GM23338 (cell line): ENCODE measurements around the gene GPT2. TPM values are rescaled to one million over a fixed set of nuclear protein-coding genes. Genes with fewer than 3 reads are reported as not detected.

ENCODE experiments used
- ATAC-seq: fragments of 200-7000 bp; cut with Tn5 transposase; 3 replicates; pipeline ENCODE4 v1.9.1; 2020
- DNase-seq: peaks from one replicate; pipeline ENCODE4 v3.0.0-alpha.2; 2015; ENCODE audit warnings: low spot score
- H2AFZ ChIP-seq: fragments of 200-600 bp; sonication (generic); 2 replicates; pipeline ENCODE4 v1.8.0; 2016; ENCODE audit warnings: antibody characterized with exemption, mild to moderate bottlenecking, moderate library complexity
- H3F3A ChIP-seq: fragments of 200-600 bp; sonication (generic); replicated peaks from 2 replicates; pipeline ENCODE4 v1.8.0; 2017; ENCODE audit warnings: antibody characterized with exemption, mixed run types, low read depth
- H3K27ac ChIP-seq: fragments of 200-600 bp; sonication (generic); 2 replicates; pipeline ENCODE4 v1.6.1; 2016; ENCODE audit warnings: low read depth
- H3K27me3 ChIP-seq: fragments of 200-600 bp; sonication (generic); 2 replicates; pipeline ENCODE4 v1.8.0; 2016; ENCODE audit warnings: mild to moderate bottlenecking, mixed run types, moderate library complexity; ENCODE audit not compliant: insufficient read depth
- H3K36me3 ChIP-seq: fragments of 200-600 bp; sonication (generic); 2 replicates; pipeline ENCODE4 v1.8.0; 2016; ENCODE audit warnings: mild to moderate bottlenecking; ENCODE audit not compliant: insufficient read depth
- H3K4me1 ChIP-seq: fragments of 200-600 bp; sonication (generic); 2 replicates; pipeline ENCODE4 v1.8.0; 2016; ENCODE audit warnings: mild to moderate bottlenecking, moderate library complexity; ENCODE audit not compliant: insufficient read depth
- H3K4me2 ChIP-seq: fragments of 200-600 bp; sonication (generic); 2 replicates; pipeline ENCODE4 v1.7.1; 2017; ENCODE audit warnings: mixed run types
- H3K4me3 ChIP-seq: fragments of 200-600 bp; sonication (generic); 2 replicates; pipeline ENCODE4 v1.6.1; 2016; ENCODE audit warnings: mixed run types
- H3K79me2 ChIP-seq: fragments of 200-600 bp; sonication (generic); replicated peaks from 2 replicates; pipeline ENCODE4 v1.8.0; 2017; ENCODE audit warnings: mild to moderate bottlenecking; ENCODE audit not compliant: insufficient read depth
- H3K9me2 ChIP-seq: fragments of 200-600 bp; sonication (generic); 2 replicates; pipeline ENCODE4 v1.8.0; 2017; ENCODE audit not compliant: insufficient read depth
- H4K20me1 ChIP-seq: fragments of 200-600 bp; sonication (generic); replicated peaks from 2 replicates; pipeline ENCODE4 v1.8.0; 2017; ENCODE audit warnings: mild to moderate bottlenecking; ENCODE audit not compliant: insufficient read depth
- H3K27ac Mint-ChIP-seq: 2 replicates; pipeline ENCODE4 v1.8.0; 2020; ENCODE audit warnings: inconsistent platforms, mild to moderate bottlenecking, moderate library complexity, mixed read lengths
- H3K27me3 Mint-ChIP-seq: 3 replicates; pipeline ENCODE4 v1.8.0; 2022; ENCODE audit warnings: low read depth, mild to moderate bottlenecking, moderate library complexity, mixed read lengths, inconsistent platforms; ENCODE audit not compliant: insufficient read depth, poor library complexity
- H3K36me3 Mint-ChIP-seq: 3 replicates; pipeline ENCODE4 v1.8.0; 2021; ENCODE audit warnings: low read depth, mild to moderate bottlenecking, inconsistent platforms, moderate library complexity, mixed read lengths
- H3K4me1 Mint-ChIP-seq: 3 replicates; pipeline ENCODE4 v1.8.0; 2020; ENCODE audit warnings: mild to moderate bottlenecking, inconsistent platforms, mixed read lengths
- H3K4me3 Mint-ChIP-seq: 3 replicates; pipeline ENCODE4 v1.8.0; 2021; ENCODE audit warnings: moderate library complexity, mild to moderate bottlenecking, inconsistent platforms, mixed read lengths
- H3K9me3 Mint-ChIP-seq: 3 replicates; pipeline ENCODE4 v1.8.0; 2020; ENCODE audit warnings: moderate library complexity, mild to moderate bottlenecking, inconsistent platforms, mixed read lengths
- CREB1 ChIP-seq: fragments of 250-450 bp; sonication (Bioruptor Pico); IDR thresholded peaks from 2 replicates; pipeline ENCODE4 v1.5.0; 2020; ENCODE audit warnings: low read depth, mild to moderate bottlenecking, moderate library complexity
- EZH2 ChIP-seq: fragments of 200-600 bp; sonication (generic); IDR thresholded peaks from one replicate; pipeline ENCODE4 v1.8.0; 2017; ENCODE audit warnings: antibody characterized with exemption, mild to moderate bottlenecking, low read depth; ENCODE audit not compliant: unreplicated experiment
- EZH2phosphoT487 ChIP-seq: fragments of 200-600 bp; sonication (generic); IDR thresholded peaks from one replicate; pipeline ENCODE4 v1.8.1; 2018; ENCODE audit warnings: antibody characterized with exemption; ENCODE audit not compliant: unreplicated experiment
- JUNB ChIP-seq: IDR thresholded peaks from one replicate; pipeline ENCODE4 v1.6.1; 2016; ENCODE audit warnings: antibody characterized with exemption; ENCODE audit not compliant: unreplicated experiment
- NANOG ChIP-seq: IDR thresholded peaks from 2 replicates; pipeline ENCODE4 v1.6.1; 2016; ENCODE audit warnings: antibody characterized with exemption, borderline replicate concordance
- STAT1 ChIP-seq: IDR thresholded peaks from one replicate; pipeline ENCODE4 v1.6.1; 2016; ENCODE audit warnings: antibody characterized with exemption; ENCODE audit not compliant: unreplicated experiment
- ZNF114 ChIP-seq: fragments of 250-450 bp; sonication (Bioruptor Pico); IDR thresholded peaks from 2 replicates; pipeline ENCODE4 v1.5.0; 2020; ENCODE audit warnings: mild to moderate bottlenecking, moderate library complexity
- ZNF331 ChIP-seq: fragments of 250-450 bp; sonication (Bioruptor Pico); IDR thresholded peaks from 2 replicates; pipeline ENCODE4 v1.5.0; 2020; ENCODE audit warnings: low read depth, mild to moderate bottlenecking, moderate library complexity
- polyA plus RNA-seq: library from polyadenylated mRNA; unstranded; fragments of >200 nt; fragmentation: Nextera tagmentation; extraction: Ambion mirVana; gene quantifications from 2 replicates; pipeline ENCODE4 v1.2.1, GENCODE V29; 2016
- total RNA-seq: library from RNA; depleted of rRNA; stranded (reverse); fragments of >200 nt; shearing (Covaris generic); gene quantifications from 2 replicates; pipeline ENCODE4 v1.2.3, GENCODE V29; 2014
- TF ChIP-seq, protein P1 (sequence below): IDR thresholded peaks from 2 replicates; pipeline ENCODE4 v1.6.1; 2016; ENCODE audit warnings: antibody characterized with exemption
- TF ChIP-seq, protein P2 (sequence below): IDR thresholded peaks from one replicate; pipeline ENCODE4 v1.6.1; 2018; ENCODE audit warnings: antibody characterized with exemption; ENCODE audit not compliant: unreplicated experiment

Gene GPT2
- total and polyA plus RNA-seq, 2 experiments from 2014 or later, result 48.5 to 81.0 TPM

- peaks cover 6% of the 10 kb centered on the region; the same call in 1 of the 2 replicates for H3K36me3 ChIP-seq
- no peak overlapping the region for H2AFZ ChIP-seq
- peaks cover 33% of the 10 kb centered on the region for H4K20me1 ChIP-seq
- TF ChIP-seq ZNF331, result no peak
- TF ChIP-seq, protein P1, sequence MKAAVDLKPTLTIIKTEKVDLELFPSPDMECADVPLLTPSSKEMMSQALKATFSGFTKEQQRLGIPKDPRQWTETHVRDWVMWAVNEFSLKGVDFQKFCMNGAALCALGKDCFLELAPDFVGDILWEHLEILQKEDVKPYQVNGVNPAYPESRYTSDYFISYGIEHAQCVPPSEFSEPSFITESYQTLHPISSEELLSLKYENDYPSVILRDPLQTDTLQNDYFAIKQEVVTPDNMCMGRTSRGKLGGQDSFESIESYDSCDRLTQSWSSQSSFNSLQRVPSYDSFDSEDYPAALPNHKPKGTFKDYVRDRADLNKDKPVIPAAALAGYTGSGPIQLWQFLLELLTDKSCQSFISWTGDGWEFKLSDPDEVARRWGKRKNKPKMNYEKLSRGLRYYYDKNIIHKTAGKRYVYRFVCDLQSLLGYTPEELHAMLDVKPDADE, result no peak
- TF ChIP-seq, protein P2, sequence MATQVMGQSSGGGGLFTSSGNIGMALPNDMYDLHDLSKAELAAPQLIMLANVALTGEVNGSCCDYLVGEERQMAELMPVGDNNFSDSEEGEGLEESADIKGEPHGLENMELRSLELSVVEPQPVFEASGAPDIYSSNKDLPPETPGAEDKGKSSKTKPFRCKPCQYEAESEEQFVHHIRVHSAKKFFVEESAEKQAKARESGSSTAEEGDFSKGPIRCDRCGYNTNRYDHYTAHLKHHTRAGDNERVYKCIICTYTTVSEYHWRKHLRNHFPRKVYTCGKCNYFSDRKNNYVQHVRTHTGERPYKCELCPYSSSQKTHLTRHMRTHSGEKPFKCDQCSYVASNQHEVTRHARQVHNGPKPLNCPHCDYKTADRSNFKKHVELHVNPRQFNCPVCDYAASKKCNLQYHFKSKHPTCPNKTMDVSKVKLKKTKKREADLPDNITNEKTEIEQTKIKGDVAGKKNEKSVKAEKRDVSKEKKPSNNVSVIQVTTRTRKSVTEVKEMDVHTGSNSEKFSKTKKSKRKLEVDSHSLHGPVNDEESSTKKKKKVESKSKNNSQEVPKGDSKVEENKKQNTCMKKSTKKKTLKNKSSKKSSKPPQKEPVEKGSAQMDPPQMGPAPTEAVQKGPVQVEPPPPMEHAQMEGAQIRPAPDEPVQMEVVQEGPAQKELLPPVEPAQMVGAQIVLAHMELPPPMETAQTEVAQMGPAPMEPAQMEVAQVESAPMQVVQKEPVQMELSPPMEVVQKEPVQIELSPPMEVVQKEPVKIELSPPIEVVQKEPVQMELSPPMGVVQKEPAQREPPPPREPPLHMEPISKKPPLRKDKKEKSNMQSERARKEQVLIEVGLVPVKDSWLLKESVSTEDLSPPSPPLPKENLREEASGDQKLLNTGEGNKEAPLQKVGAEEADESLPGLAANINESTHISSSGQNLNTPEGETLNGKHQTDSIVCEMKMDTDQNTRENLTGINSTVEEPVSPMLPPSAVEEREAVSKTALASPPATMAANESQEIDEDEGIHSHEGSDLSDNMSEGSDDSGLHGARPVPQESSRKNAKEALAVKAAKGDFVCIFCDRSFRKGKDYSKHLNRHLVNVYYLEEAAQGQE, result no peak
- TF ChIP-seq CREB1 (CRISPR knock-in tag), result no peak
- TF ChIP-seq EZH2, result no peak
- no peak for TF ChIP-seq NANOG
- TF ChIP-seq ZNF114 (CRISPR knock-in tag), result no peak
- no peak for TF ChIP-seq STAT1
- no peak for TF ChIP-seq JUNB
- TF ChIP-seq EZH2phosphoT487, result no peak
- Mint-ChIP-seq H3K9me3 (no peaks in the 10 kb centered on the region; the same call in 2 of the 3 replicates), H3K4me1 (peaks cover 14% of the 10 kb centered on the region), H3K4me3 (no peak overlapping the region), H3K27ac (no peak overlapping the region), H3K36me3 (peaks cover 89% of the 10 kb centered on the region), H3K27me3 (peaks cover 4% of the 10 kb centered on the region)
- H3K27me3 ChIP-seq, result no peaks in the 10 kb centered on the region
- DNase-seq (no peak), ATAC-seq (no peak)
- H3K4me3 ChIP-seq, result no peak overlapping the region
- H3F3A ChIP-seq, result 0 out of 2 replicates have a peak, but pooled peaks cover 12% of the 10 kb centered on the region
- no peak overlapping the region for H3K4me2 ChIP-seq
- H3K9me2 ChIP-seq, result no peaks in the 10 kb centered on the region
- H3K27ac ChIP-seq, result no peak overlapping the region
- no peaks in the 10 kb centered on the region for H3K4me1 ChIP-seq
- H3K79me2 ChIP-seq, result peaks cover 40% of the 10 kb centered on the region
These were observed 15.4 kb downstream of the GPT2 start for GRCh38 chr16:46899443-46900143.
